Lung (tissue), 12 donors: Measurements from ENCODE around the gene DOC2B. TPM values are rescaled to one million over a fixed set of nuclear protein-coding genes. Genes with fewer than 3 reads are reported as not detected.

ENCODE experiments used
- ATAC-seq: fragments of 200-7000 bp; cut with Tn5 transposase; one replicate; pipeline ENCODE4 v1.9.1; 2020; ENCODE audit warnings: moderate number of reproducible peaks; ENCODE audit not compliant: insufficient read depth, low FRiP score
- DNase-seq, 3 donors: peaks; one replicate each; pipeline ENCODE4 v3.0.0-alpha.2; 2013 to 2017
- H3K27ac ChIP-seq, 2 donors: one replicate each; pipeline ENCODE4 v1.5.1; 2013; ENCODE audit warnings: mild to moderate bottlenecking in 2 of 2, moderate library complexity in 2 of 2, control low read depth in 1 of 2, inconsistent platforms in 1 of 2, low read depth in 1 of 2, low read length in 1 of 2
- H3K27me3 ChIP-seq, 3 donors: one replicate each; pipeline ENCODE4 v1.5.1; 2013; ENCODE audit warnings: low read length in 2 of 3; ENCODE audit not compliant: control insufficient read depth in 3 of 3, insufficient read depth in 3 of 3
- H3K36me3 ChIP-seq, 4 donors: one replicate each; pipeline ENCODE4 v1.5.1; 2013; ENCODE audit warnings: low read length in 4 of 4, mild to moderate bottlenecking in 1 of 4, moderate library complexity in 1 of 4; ENCODE audit not compliant: control insufficient read depth in 4 of 4, insufficient read depth in 4 of 4
- H3K4me1 ChIP-seq, 5 donors: one replicate each; pipeline ENCODE4 v1.5.1; 2013; ENCODE audit warnings: low read length in 5 of 5, mild to moderate bottlenecking in 2 of 5, moderate library complexity in 1 of 5; ENCODE audit not compliant: control insufficient read depth in 5 of 5, insufficient read depth in 5 of 5
- H3K4me3 ChIP-seq: one replicate; pipeline ENCODE4 v1.5.1; 2013; ENCODE audit warnings: mild to moderate bottlenecking, control low read depth, moderate library complexity
- H3K9ac ChIP-seq, 2 donors: one replicate each; pipeline ENCODE4 v1.5.1; 2013; ENCODE audit warnings: low read length in 2 of 2, control low read depth in 1 of 2; ENCODE audit not compliant: insufficient read depth in 1 of 2
- H3K9me3 ChIP-seq, 4 donors: one replicate each; pipeline ENCODE4 v1.5.1; 2013; ENCODE audit warnings: low read length in 3 of 4, mild to moderate bottlenecking in 1 of 4, moderate library complexity in 1 of 4; ENCODE audit not compliant: control insufficient read depth in 4 of 4, insufficient read depth in 3 of 4
- WGBS, 2 donors: extraction: QIAGEN DNeasy Blood & Tissue Kit; methylation state at CpG; one replicate each; pipeline ENCODE4 v1.1.7; 2013; 5-methylcytosine and 5-hydroxymethylcytosine counted together
- polyA plus RNA-seq, 2 donors: library from polyadenylated mRNA; stranded (reverse); fragments of 200-250 nt; gene quantifications; one replicate each; pipeline ENCODE4 v1.2.1, GENCODE V29; 2013
- total RNA-seq, 2 donors: library from RNA; depleted of rRNA in 1 of 2; stranded (reverse); fragments of >200 nt in 1 of 2; gene quantifications; one replicate each; pipeline ENCODE4 v1.2.1, GENCODE V29; 2014 to 2021
- TF ChIP-seq, protein P1 (sequence below): IDR thresholded peaks from 2 replicates; pipeline ENCODE4 v1.5.1; 2012; ENCODE audit warnings: mild to moderate bottlenecking; ENCODE audit errors: control extremely low read depth, extremely low read depth
- donor health status: control.
- donor health status: control.
- donor health status: Bipolar disorder and iron deficiency.
- donor health status: healthy.
- donor health status: DM: yes; HTN: yes; CAD: no.

DOC2B gene
- total and polyA plus RNA-seq, 4 donors = 3.0 to 7.5 (median 5.3) TPM

- Histone ChIP-seq H3K4me1 (no peaks in the 10 kb centered on the region), H3K36me3 (peaks cover 0 to 2% (median 0%) of the 10 kb centered on the region in 4 donors), H3K27me3 (no peaks in the 10 kb centered on the region), H3K4me3 (no peak overlapping the region), H3K9ac (no peak overlapping the region), H3K9me3 (no peaks in the 10 kb centered on the region), H3K27ac (no peak overlapping the region)
- DNase-seq (no peak), ATAC-seq (no peak)
- 94 to 96% methylated on average over 4 of the region's 4 CpGs for WGBS, 2 donors
- TF ChIP-seq, protein P1, sequence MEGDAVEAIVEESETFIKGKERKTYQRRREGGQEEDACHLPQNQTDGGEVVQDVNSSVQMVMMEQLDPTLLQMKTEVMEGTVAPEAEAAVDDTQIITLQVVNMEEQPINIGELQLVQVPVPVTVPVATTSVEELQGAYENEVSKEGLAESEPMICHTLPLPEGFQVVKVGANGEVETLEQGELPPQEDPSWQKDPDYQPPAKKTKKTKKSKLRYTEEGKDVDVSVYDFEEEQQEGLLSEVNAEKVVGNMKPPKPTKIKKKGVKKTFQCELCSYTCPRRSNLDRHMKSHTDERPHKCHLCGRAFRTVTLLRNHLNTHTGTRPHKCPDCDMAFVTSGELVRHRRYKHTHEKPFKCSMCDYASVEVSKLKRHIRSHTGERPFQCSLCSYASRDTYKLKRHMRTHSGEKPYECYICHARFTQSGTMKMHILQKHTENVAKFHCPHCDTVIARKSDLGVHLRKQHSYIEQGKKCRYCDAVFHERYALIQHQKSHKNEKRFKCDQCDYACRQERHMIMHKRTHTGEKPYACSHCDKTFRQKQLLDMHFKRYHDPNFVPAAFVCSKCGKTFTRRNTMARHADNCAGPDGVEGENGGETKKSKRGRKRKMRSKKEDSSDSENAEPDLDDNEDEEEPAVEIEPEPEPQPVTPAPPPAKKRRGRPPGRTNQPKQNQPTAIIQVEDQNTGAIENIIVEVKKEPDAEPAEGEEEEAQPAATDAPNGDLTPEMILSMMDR = no peak
Measured at GRCh38 chr17:157901-158300, 23.5 kb downstream of the DOC2B start.

- H3K36me3 ChIP-seq = peaks cover 0 to 2% (median 0%) of the 10 kb centered on the region in 4 donors
- DNase-seq = no peak
- H3K27me3 ChIP-seq = no peaks in the 10 kb centered on the region
- no peak overlapping the region for H3K4me3 ChIP-seq
- no peak overlapping the region for H3K27ac ChIP-seq
- TF ChIP-seq, protein P1 = no peak
- WGBS, 2 donors = 90 to 93% methylated on average over 19 of the region's 19 CpGs
- no peak overlapping the region for H3K9ac ChIP-seq
- ATAC-seq = no peak
- H3K4me1 ChIP-seq = no peaks in the 10 kb centered on the region
- no peaks in the 10 kb centered on the region for H3K9me3 ChIP-seq
Measured at GRCh38 chr17:156946-157345, 24.5 kb downstream of the DOC2B start.

GRCh38 chr17:156094-156621, 25.3 kb downstream of the DOC2B start:
- 95 to 97% methylated on average over 28 of the region's 28 CpGs for WGBS, 2 donors
- no peaks in the 10 kb centered on the region for H3K9me3 ChIP-seq

More at GRCh38 chr17:156094-156621, 25.3 kb downstream of the DOC2B start:
- ATAC-seq = no peak
- TF ChIP-seq, protein P1 = no peak
- Histone ChIP-seq H3K9ac (no peak overlapping the region), H3K4me3 (no peak overlapping the region), H3K27me3 (no peaks in the 10 kb centered on the region), H3K4me1 (no peaks in the 10 kb centered on the region), H3K36me3 (peaks cover 0 to 2% (median 0%) of the 10 kb centered on the region in 4 donors), H3K27ac (no peak overlapping the region)
- DNase-seq = no peak
